Activated CD4-positive, alpha-beta memory T cell treated with anti-CD3 and anti-CD28 coated beads, Interleukin-2, amount 10 ng/mL, durations not matched to agents 7 days and 5 days (primary cell): ENCODE data around the gene TCF12. TPM values are rescaled to one million over a fixed set of nuclear protein-coding genes. Genes with fewer than 3 reads are reported as not detected.
A peak's percentile ranks its signal among the peaks of the same experiment; 100 is the strongest.

Experiments
- CTCF ChIA-PET: fragments of 350-600 bp; sonication (Branson Sonifier 250); formaldehyde crosslinking; loops from one replicate; lab custom pipeline; 2021; ENCODE audit warnings: antibody characterized with exemption, inconsistent platforms; lab: Charles Lee
- POLR2A ChIA-PET: fragments of 350-600 bp; sonication (Branson Sonifier 250); formaldehyde crosslinking; loops from one replicate; lab custom pipeline; 2021; ENCODE audit warnings: antibody characterized with exemption; lab: Charles Lee
- DNase-seq: peaks from one replicate; pipeline ENCODE4 v3.0.0-alpha.2; 2020
- H3K27ac Mint-ChIP-seq: one replicate; pipeline ENCODE4 v1.8.0; 2021; ENCODE audit warnings: mild to moderate bottlenecking, mixed read lengths
- H3K27me3 Mint-ChIP-seq: one replicate; pipeline ENCODE4 v1.8.0; 2021; ENCODE audit warnings: mixed read lengths
- H3K36me3 Mint-ChIP-seq: one replicate; pipeline ENCODE4 v1.8.0; 2021; ENCODE audit warnings: low read depth, mixed read lengths
- H3K4me1 Mint-ChIP-seq: one replicate; pipeline ENCODE4 v1.8.0; 2021; ENCODE audit warnings: mixed read lengths
- H3K4me3 Mint-ChIP-seq: one replicate; pipeline ENCODE4 v1.8.0; 2021; ENCODE audit warnings: mild to moderate bottlenecking, mixed read lengths
- H3K9me3 Mint-ChIP-seq: one replicate; pipeline ENCODE4 v1.8.0; 2021; ENCODE audit warnings: mixed read lengths
- total RNA-seq, 2 experiments: library from RNA; stranded (reverse); gene quantifications; one replicate each; pipeline ENCODE4 v1.2.3, GENCODE V29; 2021

Gene TCF12
- total RNA-seq, 2 experiments from 2014 or later: 62.4 to 62.8 TPM

- DNase-seq: no peak
- H3K4me3 Mint-ChIP-seq: no peak overlapping the region
- POLR2A ChIA-PET: interaction anchor here (1.0 kb wide), 1 partner anchor 26 kb away, joined by 4 read pairs; no protein-coding TSS in a partner anchor
These were observed 26.5 kb upstream of the TCF12 start for GRCh38 chr15:56891852-56892440.

GRCh38 chr15:56892659-56893363, 25.6 kb upstream of the TCF12 start:
- Mint-ChIP-seq H3K9me3 (no peaks in the 10 kb centered on the region), H3K4me3 (no peak overlapping the region), H3K27ac (no peak overlapping the region), H3K4me1 (peaks cover 10% of the 10 kb centered on the region), H3K27me3 (no peaks in the 10 kb centered on the region), H3K36me3 (peaks cover 3% of the 10 kb centered on the region)
- ChIA-PET POLR2A (interaction anchor here (0.7 kb wide), 1 partner anchor 25 kb away, joined by 3 read pairs; no protein-coding TSS in a partner anchor), CTCF (interaction anchor here (1.5 kb wide), 1 partner anchor 25 kb away, joined by 5 read pairs; the partner anchor contains the start of gene TCF12)
- no peak for DNase-seq

More at GRCh38 chr15:56891852-56892440, 26.5 kb upstream of the TCF12 start:
- Mint-ChIP-seq H3K27ac (no peak overlapping the region), H3K4me1 (peaks cover 15% of the 10 kb centered on the region), H3K36me3 (no peaks in the 10 kb centered on the region), H3K9me3 (no peaks in the 10 kb centered on the region), H3K27me3 (no peaks in the 10 kb centered on the region)
- CTCF ChIA-PET: interaction anchor here (1.1 to 1.5 kb wide), 2 partner anchors 23 to 26 kb away, joined by 5 read pairs; partner anchors contain the start of gene TCF12

- Mint-ChIP-seq H3K9me3 (no peaks in the 10 kb centered on the region), H3K36me3 (peaks cover 3% of the 10 kb centered on the region), H3K27ac (no peak overlapping the region), H3K27me3 (no peaks in the 10 kb centered on the region), H3K4me3 (no peak overlapping the region), H3K4me1 (peaks cover 6% of the 10 kb centered on the region)
- no peak for DNase-seq
- POLR2A ChIA-PET: no interaction called here
- CTCF ChIA-PET: interaction anchor here (1.5 kb wide), 1 partner anchor 25 kb away, joined by 5 read pairs; the partner anchor contains the start of gene TCF12
These were observed 25.1 kb upstream of the TCF12 start for GRCh38 chr15:56893364-56893678.

- Mint-ChIP-seq H3K9me3 (no peaks in the 10 kb centered on the region), H3K27me3 (no peaks in the 10 kb centered on the region), H3K4me3 (no peak overlapping the region), H3K4me1 (no peaks in the 10 kb centered on the region), H3K36me3 (peaks cover 3% of the 10 kb centered on the region), H3K27ac (no peak overlapping the region)
- ChIA-PET POLR2A (no interaction called here), CTCF (no interaction called here)
- no peak for DNase-seq
These were observed 23.8 kb upstream of the TCF12 start for GRCh38 chr15:56894601-56895000.

GRCh38 chr15:56901931-56902330, 16.5 kb upstream of the TCF12 start:
- POLR2A ChIA-PET: no interaction called here
- H3K9me3 Mint-ChIP-seq: no peaks in the 10 kb centered on the region
- no peak overlapping the region for H3K27ac Mint-ChIP-seq
- DNase-seq: no peak
- CTCF ChIA-PET: no interaction called here
- H3K4me3 Mint-ChIP-seq: no peak overlapping the region
- no peaks in the 10 kb centered on the region for H3K27me3 Mint-ChIP-seq
- peaks cover 3% of the 10 kb centered on the region for H3K4me1 Mint-ChIP-seq
- peaks cover 3% of the 10 kb centered on the region for H3K36me3 Mint-ChIP-seq

- H3K36me3 Mint-ChIP-seq: no peaks in the 10 kb centered on the region
- CTCF ChIA-PET: no interaction called here
- H3K4me1 Mint-ChIP-seq: peaks cover 6% of the 10 kb centered on the region
- H3K27ac Mint-ChIP-seq: no peak overlapping the region
- no peaks in the 10 kb centered on the region for H3K9me3 Mint-ChIP-seq
- POLR2A ChIA-PET: interaction anchor here (3.2 kb wide), 1 partner anchor 12 kb away, joined by 19 read pairs; the partner anchor contains the start of gene TCF12
- no peak overlapping the region for H3K4me3 Mint-ChIP-seq
- DNase-seq: no peak
- no peaks in the 10 kb centered on the region for H3K27me3 Mint-ChIP-seq
These were observed 11.7 kb upstream of the TCF12 start for GRCh38 chr15:56906766-56907165.

GRCh38 chr15:56910801-56911200, 7.6 kb upstream of the TCF12 start:
- Mint-ChIP-seq H3K36me3 (no peaks in the 10 kb centered on the region), H3K4me1 (peaks cover 6% of the 10 kb centered on the region), H3K27ac (no peak overlapping the region), H3K4me3 (no peak overlapping the region), H3K9me3 (no peaks in the 10 kb centered on the region), H3K27me3 (no peaks in the 10 kb centered on the region)
- ChIA-PET CTCF (interaction anchor here (0.7 kb wide), 1 partner anchor 478 kb away, joined by 3 read pairs; no protein-coding TSS in a partner anchor), POLR2A (no interaction called here)
- DNase-seq: no peak

GRCh38 chr15:56913241-56913640, 5.2 kb upstream of the TCF12 start:
- no peak overlapping the region for H3K4me3 Mint-ChIP-seq
- POLR2A ChIA-PET: no interaction called here
- CTCF ChIA-PET: no interaction called here

GRCh38 chr15:56913670-56914069, 4.8 kb upstream of the TCF12 start:
- ChIA-PET CTCF (no interaction called here), POLR2A (no interaction called here)
- H3K27me3 Mint-ChIP-seq: no peaks in the 10 kb centered on the region
- no peak overlapping the region for H3K4me3 Mint-ChIP-seq
- H3K9me3 Mint-ChIP-seq: peaks cover 2% of the 10 kb centered on the region
- DNase-seq: no peak
- H3K4me1 Mint-ChIP-seq: peaks cover 15% of the 10 kb centered on the region
- no peaks in the 10 kb centered on the region for H3K36me3 Mint-ChIP-seq
- H3K27ac Mint-ChIP-seq: no peak overlapping the region

More at GRCh38 chr15:56913241-56913640, 5.2 kb upstream of the TCF12 start:
- H3K4me1 Mint-ChIP-seq: peaks cover 15% of the 10 kb centered on the region
- no peak for DNase-seq
- no peak overlapping the region for H3K27ac Mint-ChIP-seq
- H3K27me3 Mint-ChIP-seq: no peaks in the 10 kb centered on the region
- H3K9me3 Mint-ChIP-seq: peaks cover 2% of the 10 kb centered on the region
- no peaks in the 10 kb centered on the region for H3K36me3 Mint-ChIP-seq

- Mint-ChIP-seq H3K9me3 (peaks cover 2% of the 10 kb centered on the region), H3K27ac (no peak overlapping the region), H3K4me1 (peaks cover 28% of the 10 kb centered on the region), H3K4me3 (no peak overlapping the region), H3K36me3 (peaks cover 11% of the 10 kb centered on the region), H3K27me3 (no peaks in the 10 kb centered on the region)
- DNase-seq: no peak
- ChIA-PET POLR2A (no interaction called here), CTCF (no interaction called here)
These were observed 2.6 kb upstream of the TCF12 start for GRCh38 chr15:56915888-56916287.

GRCh38 chr15:56916825-56917477, 1.5 kb upstream of the TCF12 start:
- Mint-ChIP-seq H3K36me3 (peaks cover 12% of the 10 kb centered on the region), H3K4me1 (peaks cover 28% of the 10 kb centered on the region), H3K4me3 (peak overlapping the region; percentile 75), H3K9me3 (peaks cover 2% of the 10 kb centered on the region), H3K27me3 (no peaks in the 10 kb centered on the region), H3K27ac (no peak overlapping the region)
- POLR2A ChIA-PET: no interaction called here
- CTCF ChIA-PET: no interaction called here
- DNase-seq: no peak

GRCh38 chr15:56917652-56918045, 795 bp upstream of the TCF12 start:
- Mint-ChIP-seq H3K36me3 (peaks cover 13% of the 10 kb centered on the region), H3K27ac (peak overlapping the region; percentile 63), H3K4me3 (peak overlapping the region; percentile 75), H3K27me3 (no peaks in the 10 kb centered on the region), H3K9me3 (peaks cover 2% of the 10 kb centered on the region), H3K4me1 (peaks cover 28% of the 10 kb centered on the region)
- no peak for DNase-seq
- POLR2A ChIA-PET: interaction anchor here (0.6 to 3.4 kb wide), 25 partner anchors 9 to 673 kb away, joined by 3 to 60 read pairs (median 4); partner anchors contain the start of gene ZNF280D
- CTCF ChIA-PET: interaction anchor here (0.8 to 1.8 kb wide), 14 partner anchors 9 to 610 kb away, joined by 3 to 7 read pairs (median 3); no protein-coding TSS in a partner anchor
